GM19043 (cell line): ENCODE results near the gene ABHD10.
"Not testable (repeated sequence)": the region's sequence is repeated elsewhere in the genome, so short reads cannot be mapped to it uniquely, and the experiment has no call there.

ENCODE experiments used
- ATAC-seq: cut with Tn5 transposase; IDR thresholded peaks from one replicate; pipeline ENCODE4 v1.9.1; 2021; ENCODE audit warnings: low read depth; ENCODE audit not compliant: unreplicated experiment

ABHD10 gene

GRCh38 chr3:112020674-112021085, 41.9 kb downstream of the ABHD10 start:
- no peak for ATAC-seq

GRCh38 chr3:112027142-112027541, 48.3 kb downstream of the ABHD10 start:
- no peak for ATAC-seq

GRCh38 chr3:112027826-112028225, 49.0 kb downstream of the ABHD10 start:
- ATAC-seq, result no peak

- ATAC-seq, result no peak
Observed at GRCh38 chr3:112030901-112031300, 52.1 kb downstream of the ABHD10 start.

GRCh38 chr3:112032098-112032731, 53.4 kb downstream of the ABHD10 start:
- no peak for ATAC-seq

- ATAC-seq, result no peak
Observed at GRCh38 chr3:112034436-112034835, 55.6 kb downstream of the ABHD10 start, which contains the start of gene TMPRSS7. TSS of gene TMPRSS7 (plus strand) at chr3:112034736. CDS start at chr3:112034846, 110 bp downstream.

- ATAC-seq, result no peak
Observed at GRCh38 chr3:112035241-112035640, 56.4 kb downstream of the ABHD10 start.

GRCh38 chr3:112037194-112037593, 58.4 kb downstream of the ABHD10 start:
- not testable (repeated sequence) for ATAC-seq

- ATAC-seq, result no peak
Observed at GRCh38 chr3:112038863-112039262, 60.0 kb downstream of the ABHD10 start.

GRCh38 chr3:112041321-112041720, 62.5 kb downstream of the ABHD10 start:
- no peak for ATAC-seq

GRCh38 chr3:112042842-112043280, 64.0 kb downstream of the ABHD10 start:
- no peak for ATAC-seq
